GM21526 (cell line): ENCODE data around the gene RNF38.
A peak's percentile ranks its signal among the peaks of the same experiment; 100 is the strongest.
"Not testable (repeated sequence)": the region's sequence is repeated elsewhere in the genome, so short reads cannot be mapped to it uniquely, and the experiment has no call there.

ENCODE experiments used
- ATAC-seq: cut with Tn5 transposase; IDR thresholded peaks from one replicate; pipeline ENCODE4 v1.9.1; 2021; ENCODE audit warnings: moderate library complexity; ENCODE audit not compliant: unreplicated experiment, low FRiP score

Gene RNF38

GRCh38 chr9:36409076-36409475 lies 9.0 kb upstream of the RNF38 start:
- ATAC-seq = not testable (repeated sequence)

GRCh38 chr9:36407122-36407723 lies 7.2 kb upstream of the RNF38 start:
- no peak for ATAC-seq

GRCh38 chr9:36402536-36402935 lies 2.5 kb upstream of the RNF38 start:
- no peak for ATAC-seq

- ATAC-seq = no peak
Observed at GRCh38 chr9:36401897-36402480, 1.9 kb upstream of the RNF38 start.

- peak; percentile 48 for ATAC-seq
Observed at GRCh38 chr9:36401164-36401740, 1.2 kb upstream of the RNF38 start.

- peak; percentile 67 for ATAC-seq
Observed at GRCh38 chr9:36400332-36401163, 479 bp upstream of the RNF38 start.

GRCh38 chr9:36398745-36399144 lies 1.3 kb downstream of the RNF38 start:
- ATAC-seq = no peak

GRCh38 chr9:36396985-36397384 lies 3.1 kb downstream of the RNF38 start:
- no peak for ATAC-seq

GRCh38 chr9:36392489-36392888 lies 7.6 kb downstream of the RNF38 start:
- no peak for ATAC-seq

- no peak for ATAC-seq
Observed at GRCh38 chr9:36389590-36389989, 10.5 kb downstream of the RNF38 start.

GRCh38 chr9:36386396-36386965 lies 13.6 kb downstream of the RNF38 start:
- not testable (repeated sequence) for ATAC-seq

GRCh38 chr9:36382484-36382883 lies 17.6 kb downstream of the RNF38 start:
- no peak for ATAC-seq

- ATAC-seq = no peak
Observed at GRCh38 chr9:36364577-36364976, 35.5 kb downstream of the RNF38 start.

GRCh38 chr9:36363448-36363847 lies 36.6 kb downstream of the RNF38 start:
- ATAC-seq = no peak

GRCh38 chr9:36358486-36358885 lies 41.6 kb downstream of the RNF38 start:
- no peak for ATAC-seq

GRCh38 chr9:36357639-36358038 lies 42.4 kb downstream of the RNF38 start:
- ATAC-seq = no peak

- no peak for ATAC-seq
Observed at GRCh38 chr9:36346569-36346968, 53.5 kb downstream of the RNF38 start.

- no peak for ATAC-seq
Observed at GRCh38 chr9:36345103-36345846, 54.8 kb downstream of the RNF38 start.

- no peak for ATAC-seq
Observed at GRCh38 chr9:36341936-36342577, 58.0 kb downstream of the RNF38 start.

GRCh38 chr9:36337865-36338264 lies 62.2 kb downstream of the RNF38 start:
- ATAC-seq = no peak
